ENCODE measurements around the gene ERCC6L2. TPM values are rescaled to one million over a fixed set of nuclear protein-coding genes. Genes with fewer than 3 reads are reported as not detected.

Gene ERCC6L2
- total RNA-seq, 1 experiment from 2014 or later, result 20.3 TPM

DNA sequence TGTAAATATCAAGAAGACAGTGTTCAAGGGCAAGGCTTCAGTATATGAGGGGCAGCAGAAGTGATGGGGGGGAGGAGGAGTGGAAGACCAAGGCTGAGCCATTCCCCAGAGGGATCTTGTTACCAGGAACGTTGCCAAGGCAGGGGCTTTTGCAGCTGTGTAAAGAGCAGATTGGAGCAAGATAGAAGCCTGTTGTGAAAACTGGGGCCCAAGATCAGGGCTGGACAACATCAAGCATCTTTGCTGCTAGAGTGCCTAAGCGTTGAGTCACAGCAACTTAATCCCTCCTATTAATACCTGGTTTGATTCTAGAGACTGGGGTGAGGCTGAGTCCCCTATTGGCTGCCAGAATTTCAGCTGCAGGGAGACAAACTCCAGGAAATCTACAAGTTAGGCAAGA is 18.4 kb upstream of the ERCC6L2 start:
- H3K4me1 Mint-ChIP-seq (ENCODE audit: low read depth, unreplicated experiment), result no peaks in the 10 kb centered on the region

DNA sequence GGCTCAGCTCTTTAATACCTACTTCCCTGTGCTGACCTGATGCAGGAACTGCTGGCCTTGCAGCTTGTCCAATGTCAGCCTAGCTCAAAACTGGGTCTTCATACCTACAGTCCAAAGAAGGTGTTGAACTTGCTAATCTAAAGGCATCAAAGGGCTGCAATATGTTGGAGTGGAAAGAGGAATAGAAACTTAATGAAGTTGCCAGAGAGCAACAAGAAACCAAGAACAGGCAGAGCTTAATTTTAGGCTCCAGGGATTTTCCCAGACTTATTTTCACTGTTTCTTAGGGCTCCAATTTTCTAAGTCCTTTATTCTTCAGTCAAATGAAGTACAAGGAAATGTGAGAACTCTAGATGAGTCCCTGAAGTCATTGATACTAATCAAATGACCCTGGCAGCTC is 17.6 kb upstream of the ERCC6L2 start:
- intact Hi-C loops (cut with micrococcal nuclease; ENCODE audit: unreplicated experiment), result no loop called here
- TF ChIP-seq, protein P1, sequence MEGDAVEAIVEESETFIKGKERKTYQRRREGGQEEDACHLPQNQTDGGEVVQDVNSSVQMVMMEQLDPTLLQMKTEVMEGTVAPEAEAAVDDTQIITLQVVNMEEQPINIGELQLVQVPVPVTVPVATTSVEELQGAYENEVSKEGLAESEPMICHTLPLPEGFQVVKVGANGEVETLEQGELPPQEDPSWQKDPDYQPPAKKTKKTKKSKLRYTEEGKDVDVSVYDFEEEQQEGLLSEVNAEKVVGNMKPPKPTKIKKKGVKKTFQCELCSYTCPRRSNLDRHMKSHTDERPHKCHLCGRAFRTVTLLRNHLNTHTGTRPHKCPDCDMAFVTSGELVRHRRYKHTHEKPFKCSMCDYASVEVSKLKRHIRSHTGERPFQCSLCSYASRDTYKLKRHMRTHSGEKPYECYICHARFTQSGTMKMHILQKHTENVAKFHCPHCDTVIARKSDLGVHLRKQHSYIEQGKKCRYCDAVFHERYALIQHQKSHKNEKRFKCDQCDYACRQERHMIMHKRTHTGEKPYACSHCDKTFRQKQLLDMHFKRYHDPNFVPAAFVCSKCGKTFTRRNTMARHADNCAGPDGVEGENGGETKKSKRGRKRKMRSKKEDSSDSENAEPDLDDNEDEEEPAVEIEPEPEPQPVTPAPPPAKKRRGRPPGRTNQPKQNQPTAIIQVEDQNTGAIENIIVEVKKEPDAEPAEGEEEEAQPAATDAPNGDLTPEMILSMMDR (IDR thresholded peaks at IDR 0.05; ENCODE audit: unreplicated experiment), result no peak
- no peaks in the 10 kb centered on the region for H3K36me3 Mint-ChIP-seq (ENCODE audit: insufficient read depth, unreplicated experiment)
- no peaks in the 10 kb centered on the region for H3K27me3 Mint-ChIP-seq (ENCODE audit: unreplicated experiment)
- H3K4me3 Mint-ChIP-seq (ENCODE audit: low read depth, unreplicated experiment), result no peak overlapping the region
- no TSS peak for BruUV-seq (replicated peaks)
- peaks cover 6% of the 10 kb centered on the region for H3K9me3 Mint-ChIP-seq (ENCODE audit: low read depth, unreplicated experiment)
- no peak overlapping the region for H3K27ac Mint-ChIP-seq (ENCODE audit: unreplicated experiment)
- DNase-seq, result no peak
- no peaks in the 10 kb centered on the region for H3K4me1 Mint-ChIP-seq (ENCODE audit: low read depth, unreplicated experiment)
- CTCF ChIA-PET, result no interaction called here

More for the DNA sequence above, 18.4 kb upstream of the ERCC6L2 start:
- Mint-ChIP-seq H3K36me3 (ENCODE audit: insufficient read depth, unreplicated experiment) (no peaks in the 10 kb centered on the region), H3K9me3 (ENCODE audit: low read depth, unreplicated experiment) (peaks cover 4% of the 10 kb centered on the region), H3K27me3 (ENCODE audit: unreplicated experiment) (no peaks in the 10 kb centered on the region), H3K4me3 (ENCODE audit: low read depth, unreplicated experiment) (no peak overlapping the region), H3K27ac (ENCODE audit: unreplicated experiment) (no peak overlapping the region)
- no TSS peak for BruUV-seq (replicated peaks)
- DNase-seq, result peak; percentile 11
- CTCF ChIA-PET, result no interaction called here
- intact Hi-C loops (cut with micrococcal nuclease; ENCODE audit: unreplicated experiment), result no loop called here
- TF ChIP-seq, protein P1 (IDR thresholded peaks at IDR 0.05; ENCODE audit: unreplicated experiment), result no peak

DNA sequence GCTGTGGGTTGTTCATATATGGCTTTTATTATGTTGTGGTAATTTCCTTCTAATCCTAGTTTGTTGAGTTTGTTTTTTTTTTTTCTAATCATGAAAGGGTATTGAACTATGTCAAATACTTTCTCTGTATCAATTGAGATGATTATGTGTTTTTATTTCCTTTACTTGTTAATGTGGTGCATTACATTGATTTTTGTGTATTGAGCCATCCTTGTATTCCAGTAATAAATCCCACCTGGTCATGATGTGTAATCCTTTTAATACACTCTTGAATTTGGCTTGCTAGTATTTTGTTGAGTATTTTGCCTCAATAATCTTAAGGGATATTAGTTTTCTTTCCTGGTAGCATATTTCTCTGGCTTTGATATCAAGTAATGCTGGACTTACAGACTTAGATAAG is 13.1 kb upstream of the ERCC6L2 start:
- Mint-ChIP-seq H3K4me3 (ENCODE audit: low read depth, unreplicated experiment) (no peak overlapping the region), H3K27ac (ENCODE audit: unreplicated experiment) (no peak overlapping the region), H3K4me1 (ENCODE audit: low read depth, unreplicated experiment) (no peaks in the 10 kb centered on the region), H3K36me3 (ENCODE audit: insufficient read depth, unreplicated experiment) (no peaks in the 10 kb centered on the region), H3K27me3 (ENCODE audit: unreplicated experiment) (no peaks in the 10 kb centered on the region), H3K9me3 (ENCODE audit: low read depth, unreplicated experiment) (peaks cover 10% of the 10 kb centered on the region)
- DNase-seq, result no peak
- CTCF ChIA-PET, result no interaction called here
- TF ChIP-seq, protein P1 (IDR thresholded peaks at IDR 0.05; ENCODE audit: unreplicated experiment), result no peak
- intact Hi-C loops (cut with micrococcal nuclease; ENCODE audit: unreplicated experiment), result no loop called here
- BruUV-seq (replicated peaks), result no TSS peak

DNA sequence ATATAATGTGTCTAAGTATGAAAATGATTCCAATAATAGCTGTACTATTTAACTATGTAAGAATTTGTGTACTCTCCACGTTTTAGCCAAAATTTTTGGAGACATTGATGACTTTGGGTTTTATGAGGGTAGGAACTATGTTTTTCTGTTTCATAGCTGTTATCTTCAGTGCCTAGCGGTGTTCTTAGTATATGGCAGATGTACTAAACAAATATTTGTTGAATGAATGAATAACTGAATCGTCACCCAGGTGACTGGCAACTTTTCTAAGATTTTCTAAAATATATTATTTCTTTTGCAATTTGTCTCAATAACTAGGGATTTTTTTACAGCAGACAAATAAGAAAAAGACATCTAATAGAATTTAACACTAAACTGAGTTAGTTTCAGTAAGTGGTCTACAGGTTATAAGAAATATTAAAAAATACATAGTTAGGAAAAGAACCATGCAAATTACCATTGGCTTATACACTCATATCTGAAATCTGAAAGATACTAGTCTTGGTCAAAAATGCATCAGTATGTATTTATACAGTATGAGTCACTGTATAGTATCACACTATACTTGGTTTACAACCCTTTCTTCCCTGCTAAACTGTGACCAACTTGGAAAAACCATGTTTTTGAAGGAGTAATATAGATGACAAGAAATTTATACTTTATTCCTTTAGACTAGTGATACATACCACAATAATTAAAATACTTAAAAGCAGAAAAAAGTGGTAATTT is 10.5 kb upstream of the ERCC6L2 start:
- no peaks in the 10 kb centered on the region for H3K36me3 Mint-ChIP-seq (ENCODE audit: insufficient read depth, unreplicated experiment)
- TF ChIP-seq, protein P1 (IDR thresholded peaks at IDR 0.05; ENCODE audit: unreplicated experiment), result no peak
- no peak overlapping the region for H3K4me3 Mint-ChIP-seq (ENCODE audit: low read depth, unreplicated experiment)
- CTCF ChIA-PET, result no interaction called here
- no peaks in the 10 kb centered on the region for H3K4me1 Mint-ChIP-seq (ENCODE audit: low read depth, unreplicated experiment)
- BruUV-seq (replicated peaks), result no TSS peak
- H3K27ac Mint-ChIP-seq (ENCODE audit: unreplicated experiment), result no peak overlapping the region
- no peak for DNase-seq
- intact Hi-C loops (cut with micrococcal nuclease; ENCODE audit: unreplicated experiment), result no loop called here
- H3K9me3 Mint-ChIP-seq (ENCODE audit: low read depth, unreplicated experiment), result peaks cover 10% of the 10 kb centered on the region
- no peaks in the 10 kb centered on the region for H3K27me3 Mint-ChIP-seq (ENCODE audit: unreplicated experiment)
